Measurements from ENCODE around the gene NAV2.
A peak's percentile ranks its signal among the peaks of the same experiment; 100 is the strongest.

Gene NAV2

GRCh38 chr11:20031155-20032001, 318.7 kb downstream of the NAV2 start:
- Mint-ChIP-seq H3K4me3 (no peak overlapping the region), H3K9me3 (no peaks in the 10 kb centered on the region), H3K27me3 (peaks cover 21% of the 10 kb centered on the region), H3K4me1 (no peaks in the 10 kb centered on the region), H3K27ac (no peak overlapping the region), H3K36me3 (ENCODE audit: low read depth) (no peaks in the 10 kb centered on the region)
- no peak for DNase-seq
- ATAC-seq: no peak

GRCh38 chr11:20032127-20032526, 319.5 kb downstream of the NAV2 start:
- Mint-ChIP-seq H3K4me3 (no peak overlapping the region), H3K27ac (no peak overlapping the region), H3K4me1 (peaks cover 2% of the 10 kb centered on the region), H3K9me3 (no peaks in the 10 kb centered on the region), H3K36me3 (ENCODE audit: low read depth) (no peaks in the 10 kb centered on the region), H3K27me3 (peaks cover 23% of the 10 kb centered on the region)
- DNase-seq (no peak), ATAC-seq (no peak)

GRCh38 chr11:20032577-20033260, 320.1 kb downstream of the NAV2 start:
- peaks cover 4% of the 10 kb centered on the region for H3K4me1 Mint-ChIP-seq
- no peaks in the 10 kb centered on the region for H3K36me3 Mint-ChIP-seq (ENCODE audit: low read depth)
- H3K4me3 Mint-ChIP-seq: no peak overlapping the region
- ATAC-seq: no peak
- peaks cover 23% of the 10 kb centered on the region for H3K27me3 Mint-ChIP-seq
- H3K9me3 Mint-ChIP-seq: no peaks in the 10 kb centered on the region
- no peak overlapping the region for H3K27ac Mint-ChIP-seq
- DNase-seq: no peak

- H3K27me3 Mint-ChIP-seq: peaks cover 23% of the 10 kb centered on the region
- no peaks in the 10 kb centered on the region for H3K9me3 Mint-ChIP-seq
- DNase-seq (no peak), ATAC-seq (no peak)
- no peak overlapping the region for H3K4me3 Mint-ChIP-seq
- H3K27ac Mint-ChIP-seq: no peak overlapping the region
- H3K4me1 Mint-ChIP-seq: peaks cover 5% of the 10 kb centered on the region
- no peaks in the 10 kb centered on the region for H3K36me3 Mint-ChIP-seq (ENCODE audit: low read depth)
Observed at GRCh38 chr11:20033806-20034205, 321.2 kb downstream of the NAV2 start.

GRCh38 chr11:20034941-20035340, 322.3 kb downstream of the NAV2 start:
- H3K27ac Mint-ChIP-seq: no peak overlapping the region
- DNase-seq (no peak), ATAC-seq (no peak)
- H3K4me1 Mint-ChIP-seq: peaks cover 5% of the 10 kb centered on the region
- no peaks in the 10 kb centered on the region for H3K9me3 Mint-ChIP-seq
- no peak overlapping the region for H3K4me3 Mint-ChIP-seq
- no peaks in the 10 kb centered on the region for H3K36me3 Mint-ChIP-seq (ENCODE audit: low read depth)
- H3K27me3 Mint-ChIP-seq: peaks cover 26% of the 10 kb centered on the region

- no peak for ATAC-seq
- Mint-ChIP-seq H3K4me3 (no peak overlapping the region), H3K4me1 (peaks cover 5% of the 10 kb centered on the region), H3K27me3 (peaks cover 26% of the 10 kb centered on the region), H3K9me3 (no peaks in the 10 kb centered on the region), H3K36me3 (ENCODE audit: low read depth) (no peaks in the 10 kb centered on the region), H3K27ac (no peak overlapping the region)
- no peak for DNase-seq
Observed at GRCh38 chr11:20035375-20035700, 322.7 kb downstream of the NAV2 start.

- no peak for ATAC-seq
- H3K4me1 Mint-ChIP-seq: peaks cover 5% of the 10 kb centered on the region
- no peaks in the 10 kb centered on the region for H3K36me3 Mint-ChIP-seq (ENCODE audit: low read depth)
- no peak overlapping the region for H3K4me3 Mint-ChIP-seq
- no peak for DNase-seq
- H3K27ac Mint-ChIP-seq: no peak overlapping the region
- peaks cover 25% of the 10 kb centered on the region for H3K27me3 Mint-ChIP-seq
- no peaks in the 10 kb centered on the region for H3K9me3 Mint-ChIP-seq
Observed at GRCh38 chr11:20035701-20036601, 323.3 kb downstream of the NAV2 start.

- H3K4me1 Mint-ChIP-seq: peaks cover 5% of the 10 kb centered on the region
Observed at GRCh38 chr11:20036626-20037335, 324.1 kb downstream of the NAV2 start.

GRCh38 chr11:20037396-20038153, 324.9 kb downstream of the NAV2 start:
- H3K36me3 Mint-ChIP-seq (ENCODE audit: low read depth): no peaks in the 10 kb centered on the region
- no peak overlapping the region for H3K4me3 Mint-ChIP-seq
- DNase-seq (no peak), ATAC-seq (peak; percentile 45)
- peaks cover 17% of the 10 kb centered on the region for H3K27me3 Mint-ChIP-seq
- H3K27ac Mint-ChIP-seq: no peak overlapping the region
- peaks cover 5% of the 10 kb centered on the region for H3K4me1 Mint-ChIP-seq
- H3K9me3 Mint-ChIP-seq: no peaks in the 10 kb centered on the region

More at GRCh38 chr11:20036626-20037335, 324.1 kb downstream of the NAV2 start:
- H3K4me3 Mint-ChIP-seq: no peak overlapping the region
- no peak for ATAC-seq
- DNase-seq: no peak
- H3K9me3 Mint-ChIP-seq: no peaks in the 10 kb centered on the region
- H3K27ac Mint-ChIP-seq: no peak overlapping the region
- no peaks in the 10 kb centered on the region for H3K36me3 Mint-ChIP-seq (ENCODE audit: low read depth)
- H3K27me3 Mint-ChIP-seq: peaks cover 17% of the 10 kb centered on the region

- Mint-ChIP-seq H3K27me3 (peaks cover 16% of the 10 kb centered on the region), H3K4me3 (no peak overlapping the region), H3K9me3 (no peaks in the 10 kb centered on the region), H3K36me3 (ENCODE audit: low read depth) (no peaks in the 10 kb centered on the region), H3K27ac (no peak overlapping the region), H3K4me1 (peaks cover 5% of the 10 kb centered on the region)
- DNase-seq: no peak
- no peak for ATAC-seq
Observed at GRCh38 chr11:20038412-20038811, 325.8 kb downstream of the NAV2 start.

- no peaks in the 10 kb centered on the region for H3K36me3 Mint-ChIP-seq (ENCODE audit: low read depth)
- DNase-seq (no peak), ATAC-seq (no peak)
- H3K9me3 Mint-ChIP-seq: no peaks in the 10 kb centered on the region
- H3K27ac Mint-ChIP-seq: no peak overlapping the region
- H3K27me3 Mint-ChIP-seq: peaks cover 16% of the 10 kb centered on the region
- H3K4me1 Mint-ChIP-seq: peaks cover 5% of the 10 kb centered on the region
- no peak overlapping the region for H3K4me3 Mint-ChIP-seq
Observed at GRCh38 chr11:20038972-20039371, 326.3 kb downstream of the NAV2 start.

GRCh38 chr11:20041499-20041898, 328.9 kb downstream of the NAV2 start:
- H3K9me3 Mint-ChIP-seq: no peaks in the 10 kb centered on the region
- no peak for DNase-seq
- peaks cover 8% of the 10 kb centered on the region for H3K27me3 Mint-ChIP-seq
- H3K4me3 Mint-ChIP-seq: no peak overlapping the region
- H3K4me1 Mint-ChIP-seq: peaks cover 5% of the 10 kb centered on the region
- ATAC-seq: no peak
- H3K27ac Mint-ChIP-seq: no peak overlapping the region
- H3K36me3 Mint-ChIP-seq (ENCODE audit: low read depth): no peaks in the 10 kb centered on the region

GRCh38 chr11:20042045-20042639, 329.5 kb downstream of the NAV2 start:
- Mint-ChIP-seq H3K9me3 (no peaks in the 10 kb centered on the region), H3K36me3 (ENCODE audit: low read depth) (no peaks in the 10 kb centered on the region), H3K4me3 (no peak overlapping the region), H3K4me1 (peaks cover 3% of the 10 kb centered on the region), H3K27me3 (peaks cover 6% of the 10 kb centered on the region), H3K27ac (no peak overlapping the region)
- ATAC-seq (peak; percentile 46), DNase-seq (no peak)

Data from activated naive CD8-positive, alpha-beta T cell treated with anti-CD3 and anti-CD28 coated beads, Interleukin-2, amount 50 U/mL, for 24 hours (primary cell).